ENCODE results near the gene CFAP221. TPM values are rescaled to one million over a fixed set of nuclear protein-coding genes. Genes with fewer than 3 reads are reported as not detected.

CFAP221 gene
- total and polyA plus RNA-seq, 2 experiments from 2014 or later, result 0.42 to 0.65 TPM

- TF ChIP-seq CTCF (conservative IDR thresholded peaks at IDR 0.05; ENCODE audit: low read depth in 2 of 2) (no peak), ZNF114 (CRISPR knock-in tag; IDR thresholded peaks at IDR 0.05) (no peak), CREB1 (CRISPR knock-in tag; IDR thresholded peaks at IDR 0.05; ENCODE audit: low read depth) (no peak), STAT1 (IDR thresholded peaks at IDR 0.05; ENCODE audit: unreplicated experiment) (no peak), POLR2AphosphoS5 (IDR thresholded peaks at IDR 0.05; ENCODE audit: low read depth) (no peak), JUNB (IDR thresholded peaks at IDR 0.05; ENCODE audit: unreplicated experiment) (no peak)
These were observed 8.0 kb upstream of the CFAP221 start (continued) for GRCh38 chr2:119536211-119536610.

DNA sequence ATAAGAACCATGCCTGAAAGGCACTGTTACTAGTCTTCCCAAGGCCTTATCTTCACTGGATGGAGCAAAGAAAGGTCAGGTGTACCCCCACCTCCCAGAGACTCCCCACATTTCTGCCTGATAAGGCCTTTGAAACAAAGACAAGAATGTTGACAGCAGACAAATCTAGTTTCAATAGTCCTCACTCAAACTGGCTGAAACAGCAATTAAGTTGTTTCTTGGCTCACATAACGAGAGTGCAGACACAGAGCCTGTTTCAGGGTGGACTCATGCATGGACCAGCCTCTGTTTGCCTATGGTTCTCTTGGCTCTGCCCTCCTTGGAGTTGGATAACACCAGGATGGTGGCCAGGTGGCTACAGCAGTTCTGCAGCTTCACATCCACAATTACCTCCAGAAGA, 7.5 kb upstream of the CFAP221 start:
- no peak overlapping the region for H3K4me2 ChIP-seq
- no peaks in the 10 kb centered on the region for H3K9me2 ChIP-seq (ENCODE audit: insufficient read depth)
- H3K79me2 ChIP-seq (replicated peaks; ENCODE audit: insufficient read depth), result no peaks in the 10 kb centered on the region
- no peak overlapping the region for H3K27ac Mint-ChIP-seq
- no peak overlapping the region for H3K4me3 Mint-ChIP-seq
- DNase-seq (ENCODE audit: low spot score), result no peak
- no peak overlapping the region for H3K27ac ChIP-seq (ENCODE audit: low read depth)
- H2AFZ ChIP-seq, result no peak overlapping the region
- H3K9me3 Mint-ChIP-seq, result peaks cover 14% of the 10 kb centered on the region; the same call in 2 of the 3 replicates
- H3K36me3 ChIP-seq (ENCODE audit: insufficient read depth), result no peaks in the 10 kb centered on the region
- H4K20me1 ChIP-seq (replicated peaks; ENCODE audit: insufficient read depth), result no peaks in the 10 kb centered on the region
- peaks cover 12% of the 10 kb centered on the region; the same call in 2 of the 3 replicates for H3K4me1 Mint-ChIP-seq
- no peaks in the 10 kb centered on the region for H3F3A ChIP-seq (replicated peaks; ENCODE audit: low read depth)
- no peaks in the 10 kb centered on the region for H3K27me3 ChIP-seq (ENCODE audit: insufficient read depth)
- H3K27me3 Mint-ChIP-seq (ENCODE audit: insufficient read depth, low read depth, poor library complexity), result peaks cover 2% of the 10 kb centered on the region
- H3K4me3 ChIP-seq, result no peak overlapping the region
- peaks cover 2% of the 10 kb centered on the region; the same call in 1 of the 3 replicates for H3K36me3 Mint-ChIP-seq (ENCODE audit: low read depth)
- H3K4me1 ChIP-seq (ENCODE audit: insufficient read depth), result peaks cover 6% of the 10 kb centered on the region; the same call in 1 of the 2 replicates
- TF ChIP-seq ZNF331 (CRISPR knock-in tag; IDR thresholded peaks at IDR 0.05; ENCODE audit: low read depth), result no peak
- TF ChIP-seq CTCF (conservative IDR thresholded peaks at IDR 0.05; ENCODE audit: low read depth in 2 of 2), result no peak
- TF ChIP-seq NANOG (IDR thresholded peaks at IDR 0.05; ENCODE audit: borderline replicate concordance), result no peak
- no peak for ATAC-seq

- no peak overlapping the region for H3K27ac ChIP-seq (ENCODE audit: low read depth)
- ATAC-seq (no peak), DNase-seq (ENCODE audit: low spot score) (no peak)
- H3K4me1 ChIP-seq (ENCODE audit: insufficient read depth), result peaks cover 6% of the 10 kb centered on the region; the same call in 1 of the 2 replicates
- H2AFZ ChIP-seq, result no peak overlapping the region
- no peaks in the 10 kb centered on the region for H3F3A ChIP-seq (replicated peaks; ENCODE audit: low read depth)
- H3K4me3 Mint-ChIP-seq, result no peak overlapping the region
- no peaks in the 10 kb centered on the region for H4K20me1 ChIP-seq (replicated peaks; ENCODE audit: insufficient read depth)
- peaks cover 14% of the 10 kb centered on the region; the same call in 2 of the 3 replicates for H3K9me3 Mint-ChIP-seq
- peaks cover 2% of the 10 kb centered on the region; the same call in 1 of the 3 replicates for H3K36me3 Mint-ChIP-seq (ENCODE audit: low read depth)
- no peaks in the 10 kb centered on the region for H3K79me2 ChIP-seq (replicated peaks; ENCODE audit: insufficient read depth)
- peaks cover 2% of the 10 kb centered on the region for H3K27me3 Mint-ChIP-seq (ENCODE audit: insufficient read depth, low read depth, poor library complexity)
- H3K36me3 ChIP-seq (ENCODE audit: insufficient read depth), result no peaks in the 10 kb centered on the region
- no peak overlapping the region for H3K27ac Mint-ChIP-seq
- H3K4me1 Mint-ChIP-seq, result peaks cover 12% of the 10 kb centered on the region; the same call in 2 of the 3 replicates
- no peaks in the 10 kb centered on the region for H3K9me2 ChIP-seq (ENCODE audit: insufficient read depth)
- H3K27me3 ChIP-seq (ENCODE audit: insufficient read depth), result no peaks in the 10 kb centered on the region
- H3K4me3 ChIP-seq, result no peak overlapping the region
- no peak overlapping the region for H3K4me2 ChIP-seq
- TF ChIP-seq ETS1 (IDR thresholded peaks at IDR 0.05) (no peak), CTCF (conservative IDR thresholded peaks at IDR 0.05; ENCODE audit: low read depth in 2 of 2) (no peak), ZNF331 (CRISPR knock-in tag; IDR thresholded peaks at IDR 0.05; ENCODE audit: low read depth) (no peak), EZH2phosphoT487 (IDR thresholded peaks at IDR 0.05; ENCODE audit: unreplicated experiment) (no peak), NANOG (IDR thresholded peaks at IDR 0.05; ENCODE audit: borderline replicate concordance) (no peak), EZH2 (IDR thresholded peaks at IDR 0.05; ENCODE audit: low read depth, unreplicated experiment) (no peak)
- TF ChIP-seq, protein P1, sequence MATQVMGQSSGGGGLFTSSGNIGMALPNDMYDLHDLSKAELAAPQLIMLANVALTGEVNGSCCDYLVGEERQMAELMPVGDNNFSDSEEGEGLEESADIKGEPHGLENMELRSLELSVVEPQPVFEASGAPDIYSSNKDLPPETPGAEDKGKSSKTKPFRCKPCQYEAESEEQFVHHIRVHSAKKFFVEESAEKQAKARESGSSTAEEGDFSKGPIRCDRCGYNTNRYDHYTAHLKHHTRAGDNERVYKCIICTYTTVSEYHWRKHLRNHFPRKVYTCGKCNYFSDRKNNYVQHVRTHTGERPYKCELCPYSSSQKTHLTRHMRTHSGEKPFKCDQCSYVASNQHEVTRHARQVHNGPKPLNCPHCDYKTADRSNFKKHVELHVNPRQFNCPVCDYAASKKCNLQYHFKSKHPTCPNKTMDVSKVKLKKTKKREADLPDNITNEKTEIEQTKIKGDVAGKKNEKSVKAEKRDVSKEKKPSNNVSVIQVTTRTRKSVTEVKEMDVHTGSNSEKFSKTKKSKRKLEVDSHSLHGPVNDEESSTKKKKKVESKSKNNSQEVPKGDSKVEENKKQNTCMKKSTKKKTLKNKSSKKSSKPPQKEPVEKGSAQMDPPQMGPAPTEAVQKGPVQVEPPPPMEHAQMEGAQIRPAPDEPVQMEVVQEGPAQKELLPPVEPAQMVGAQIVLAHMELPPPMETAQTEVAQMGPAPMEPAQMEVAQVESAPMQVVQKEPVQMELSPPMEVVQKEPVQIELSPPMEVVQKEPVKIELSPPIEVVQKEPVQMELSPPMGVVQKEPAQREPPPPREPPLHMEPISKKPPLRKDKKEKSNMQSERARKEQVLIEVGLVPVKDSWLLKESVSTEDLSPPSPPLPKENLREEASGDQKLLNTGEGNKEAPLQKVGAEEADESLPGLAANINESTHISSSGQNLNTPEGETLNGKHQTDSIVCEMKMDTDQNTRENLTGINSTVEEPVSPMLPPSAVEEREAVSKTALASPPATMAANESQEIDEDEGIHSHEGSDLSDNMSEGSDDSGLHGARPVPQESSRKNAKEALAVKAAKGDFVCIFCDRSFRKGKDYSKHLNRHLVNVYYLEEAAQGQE (IDR thresholded peaks at IDR 0.05; ENCODE audit: unreplicated experiment), result no peak
These were observed 6.5 kb upstream of the CFAP221 start for GRCh38 chr2:119537792-119538191.

Measured in GM23338 (cell line).